Suprapubic skin (tissue), 4 donors: ENCODE measurements around the gene PAX4. TPM values are rescaled to one million over a fixed set of nuclear protein-coding genes. Genes with fewer than 3 reads are reported as not detected.

ENCODE experiments used
- DNase-seq, 2 donors: peaks; one replicate each; pipeline ENCODE4 v3.0.0-alpha.2; 2019; ENCODE audit warnings: low spot score in 2 of 2
- H3K27ac ChIP-seq: fragments of 200-600 bp; sonication (generic); one replicate; pipeline ENCODE4 v1.5.1; 2019
- H3K27me3 ChIP-seq: fragments of 200-600 bp; sonication (generic); one replicate; pipeline ENCODE4 v1.5.1; 2019
- H3K36me3 ChIP-seq: fragments of 200-600 bp; sonication (generic); one replicate; pipeline ENCODE4 v1.5.1; 2019
- H3K4me1 ChIP-seq: fragments of 200-600 bp; sonication (generic); one replicate; pipeline ENCODE4 v1.5.1; 2019
- H3K4me3 ChIP-seq: fragments of 200-600 bp; sonication (generic); one replicate; pipeline ENCODE4 v1.5.1; 2019; ENCODE audit warnings: mild to moderate bottlenecking
- H3K9me3 ChIP-seq: fragments of 200-600 bp; sonication (generic); one replicate; pipeline ENCODE4 v1.5.1; 2019
- CTCF ChIP-seq, 2 donors: fragments of 200-600 bp in 1 of 2; fragments of 450-650 bp in 1 of 2; sonication (generic) in 1 of 2; IDR thresholded peaks; one replicate each; pipeline ENCODE4 v1.5.1; 2016 to 2019; ENCODE audit warnings: antibody characterized with exemption in 2 of 2, mild to moderate bottlenecking in 1 of 2, moderate library complexity in 1 of 2
- EP300 ChIP-seq: sonication (generic); formaldehyde crosslinking; IDR thresholded peaks from one replicate; pipeline ENCODE4 v1.6.1; 2017; ENCODE audit warnings: antibody characterized with exemption
- POLR2A ChIP-seq, 2 donors: fragments of 450-650 bp; IDR thresholded peaks; one replicate each; pipeline ENCODE4 v1.6.1; 2017; ENCODE audit warnings: antibody characterized with exemption in 2 of 2, mild to moderate bottlenecking in 2 of 2, moderate library complexity in 2 of 2
- POLR2AphosphoS5 ChIP-seq, 3 donors: sonication (generic); formaldehyde crosslinking; IDR thresholded peaks; one replicate each; pipeline ENCODE4 v1.6.1; 2017; ENCODE audit warnings: antibody characterized with exemption in 3 of 3
- WGBS: methylation state at CpG from one replicate; pipeline ENCODE4 v1.1.5; 2018; 5-methylcytosine and 5-hydroxymethylcytosine counted together
- total RNA-seq, 4 donors: library from RNA; depleted of rRNA; stranded (reverse); fragments of >200 nt; gene quantifications; one replicate each; pipeline ENCODE4 v1.1.0, GENCODE V29; 2016

Gene PAX4
- total RNA-seq, 4 donors from 2014 or later: not detected

- no peaks in the 10 kb centered on the region for H3K36me3 ChIP-seq
- WGBS: 96% methylated on average over 8 of the region's 8 CpGs
- DNase-seq: no peak
- H3K27me3 ChIP-seq: no peaks in the 10 kb centered on the region
- H3K4me1 ChIP-seq: peaks cover 10% of the 10 kb centered on the region
- no peak overlapping the region for H3K27ac ChIP-seq
- TF ChIP-seq EP300: no peak
- no peak for TF ChIP-seq POLR2A (IDR thresholded peaks at IDR 0.05)
- no peak for TF ChIP-seq POLR2AphosphoS5 (IDR thresholded peaks at IDR 0.05)
- no peaks in the 10 kb centered on the region for H3K9me3 ChIP-seq
- no peak overlapping the region for H3K4me3 ChIP-seq
Measured at GRCh38 chr7:127647636-127648035, 29.7 kb upstream of the PAX4 start.

- no peak for TF ChIP-seq POLR2AphosphoS5 (IDR thresholded peaks at IDR 0.05)
- no peak for TF ChIP-seq EP300
- TF ChIP-seq POLR2A (IDR thresholded peaks at IDR 0.05): no peak
- TF ChIP-seq CTCF (IDR thresholded peaks at IDR 0.05): no peak
- no peak overlapping the region for H3K4me3 ChIP-seq
- no peaks in the 10 kb centered on the region for H3K27me3 ChIP-seq
- WGBS: 60% methylated on average over 2 of the region's 2 CpGs
- no peaks in the 10 kb centered on the region for H3K36me3 ChIP-seq
- H3K27ac ChIP-seq: no peak overlapping the region
- DNase-seq: no peak
- no peaks in the 10 kb centered on the region for H3K9me3 ChIP-seq
- H3K4me1 ChIP-seq: no peaks in the 10 kb centered on the region
Measured at GRCh38 chr7:127644484-127644883, 26.5 kb upstream of the PAX4 start.

DNA sequence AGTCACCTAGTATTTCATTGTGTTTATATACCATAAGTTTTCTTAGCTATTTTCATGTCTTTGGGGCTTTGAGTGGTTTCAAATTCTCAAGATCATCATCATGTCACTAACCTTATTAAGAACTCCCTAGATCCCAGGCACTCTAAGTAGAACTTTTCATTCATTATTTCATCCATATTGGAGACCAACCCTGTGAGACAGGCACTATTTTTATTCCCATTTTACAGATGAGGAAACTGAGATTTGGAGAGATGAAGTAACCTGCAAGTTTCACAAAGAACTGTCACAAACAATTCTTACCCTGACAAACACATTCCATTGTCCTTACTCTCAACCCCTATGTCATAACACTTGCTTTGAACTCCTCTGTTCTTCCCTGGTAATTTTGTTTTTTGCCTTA, 20.3 kb upstream of the PAX4 start:
- TF ChIP-seq POLR2AphosphoS5 (IDR thresholded peaks at IDR 0.05) (no peak), CTCF (IDR thresholded peaks at IDR 0.05) (no peak), POLR2A (IDR thresholded peaks at IDR 0.05) (no peak), EP300 (no peak)
- no peaks in the 10 kb centered on the region for H3K36me3 ChIP-seq
- no peak for DNase-seq
- H3K4me3 ChIP-seq: no peak overlapping the region
- no peaks in the 10 kb centered on the region for H3K4me1 ChIP-seq
- H3K27me3 ChIP-seq: no peaks in the 10 kb centered on the region
- no peak overlapping the region for H3K27ac ChIP-seq
- H3K9me3 ChIP-seq: no peaks in the 10 kb centered on the region

- Histone ChIP-seq H3K36me3 (no peaks in the 10 kb centered on the region), H3K9me3 (no peaks in the 10 kb centered on the region), H3K27ac (no peak overlapping the region), H3K27me3 (no peaks in the 10 kb centered on the region), H3K4me1 (no peaks in the 10 kb centered on the region), H3K4me3 (no peak overlapping the region)
- DNase-seq: no peak
- no peak for TF ChIP-seq POLR2A (IDR thresholded peaks at IDR 0.05)
- TF ChIP-seq EP300: no peak
- TF ChIP-seq CTCF (IDR thresholded peaks at IDR 0.05): no peak
- 48% methylated on average over 3 of the region's 3 CpGs for WGBS
Measured at GRCh38 chr7:127635659-127636285, 17.8 kb upstream of the PAX4 start.

DNA sequence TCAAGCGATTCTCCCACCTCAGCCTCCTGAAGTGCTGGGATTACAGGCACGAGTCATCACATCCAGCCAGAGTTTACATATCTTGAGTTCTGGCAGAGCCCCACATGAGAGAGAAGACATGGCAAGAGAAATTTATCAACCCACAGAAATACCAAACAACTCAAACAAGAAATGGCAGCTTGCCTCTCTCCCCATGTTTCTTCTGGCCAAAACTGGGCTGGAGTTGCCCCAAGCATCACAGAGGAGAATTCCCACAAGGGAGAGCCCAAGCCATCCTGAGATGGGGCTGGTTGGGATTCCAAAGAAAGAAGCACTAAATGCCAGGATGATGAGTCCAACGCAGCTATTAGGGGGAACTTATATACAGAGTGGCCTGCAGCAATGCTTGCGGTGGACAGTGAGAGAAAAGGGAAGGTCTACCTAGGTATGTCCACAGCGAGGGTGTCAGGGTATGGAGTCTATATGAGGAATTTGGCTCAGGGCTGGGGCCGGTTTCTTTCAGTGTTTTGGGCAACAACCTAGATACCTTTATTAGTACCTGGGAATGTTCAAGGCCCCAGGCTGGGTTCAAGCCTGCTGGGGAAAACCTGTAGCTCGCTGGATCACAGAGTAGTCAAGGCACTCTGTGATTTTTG, 14.5 kb upstream of the PAX4 start:
- Histone ChIP-seq H3K27ac (no peak overlapping the region), H3K36me3 (no peaks in the 10 kb centered on the region), H3K4me3 (no peak overlapping the region), H3K27me3 (no peaks in the 10 kb centered on the region), H3K4me1 (no peaks in the 10 kb centered on the region), H3K9me3 (no peaks in the 10 kb centered on the region)
- no peak for TF ChIP-seq POLR2AphosphoS5 (IDR thresholded peaks at IDR 0.05)
- no peak for TF ChIP-seq CTCF (IDR thresholded peaks at IDR 0.05)
- TF ChIP-seq EP300: no peak
- no peak for TF ChIP-seq POLR2A (IDR thresholded peaks at IDR 0.05)
- no peak for DNase-seq
- 76% methylated on average over 7 of the region's 7 CpGs for WGBS
